ENCODE data around the gene TWF2.

TWF2 gene

DNA sequence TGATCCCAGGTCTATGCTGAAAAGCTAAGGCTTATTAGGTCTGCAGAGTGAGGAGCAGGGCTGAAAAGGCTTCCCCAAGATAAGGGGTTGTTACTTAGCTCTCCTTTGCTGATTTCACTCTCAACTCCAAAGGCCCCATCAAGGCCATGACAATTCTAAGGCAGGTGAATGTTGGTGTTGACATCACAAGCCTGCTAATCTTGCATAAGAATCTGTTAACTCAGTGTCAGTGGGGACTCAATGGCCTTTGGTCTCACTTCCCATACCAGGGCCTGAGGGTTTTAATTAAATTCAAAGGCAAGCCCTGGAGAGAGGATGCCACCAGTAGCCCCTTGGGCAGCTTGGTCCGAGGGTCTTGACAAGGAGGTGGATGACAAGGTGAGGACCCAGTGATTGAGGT is 50.4 kb downstream of the TWF2 start:
- TF ChIP-seq, protein P1, sequence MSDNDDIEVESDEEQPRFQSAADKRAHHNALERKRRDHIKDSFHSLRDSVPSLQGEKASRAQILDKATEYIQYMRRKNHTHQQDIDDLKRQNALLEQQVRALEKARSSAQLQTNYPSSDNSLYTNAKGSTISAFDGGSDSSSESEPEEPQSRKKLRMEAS (IDR thresholded peaks at IDR 0.05) = no peak
- TF ChIP-seq NFIC (IDR thresholded peaks at IDR 0.05) (no peak), TEAD4 (IDR thresholded peaks at IDR 0.05) (no peak), EP300 (IDR thresholded peaks at IDR 0.05; ENCODE audit: borderline replicate concordance) (no peak), RAD21 (IDR thresholded peaks at IDR 0.05; ENCODE audit: low read depth) (no peak), EGR1 (IDR thresholded peaks at IDR 0.05) (no peak), YY1 (IDR thresholded peaks at IDR 0.05; ENCODE audit: low read depth) (no peak), ZBTB7A (IDR thresholded peaks at IDR 0.05; ENCODE audit: low read depth) (no peak), TAF1 (IDR thresholded peaks at IDR 0.05; ENCODE audit: low read depth) (no peak), CREB1 (IDR thresholded peaks at IDR 0.05; ENCODE audit: low read depth) (no peak), TCF12 (IDR thresholded peaks at IDR 0.05; ENCODE audit: low read depth) (no peak), FOXM1 (IDR thresholded peaks at IDR 0.05; ENCODE audit: borderline replicate concordance, low read depth) (no peak), CEBPB (IDR thresholded peaks at IDR 0.05) (no peak)
- TF ChIP-seq, protein P2, sequence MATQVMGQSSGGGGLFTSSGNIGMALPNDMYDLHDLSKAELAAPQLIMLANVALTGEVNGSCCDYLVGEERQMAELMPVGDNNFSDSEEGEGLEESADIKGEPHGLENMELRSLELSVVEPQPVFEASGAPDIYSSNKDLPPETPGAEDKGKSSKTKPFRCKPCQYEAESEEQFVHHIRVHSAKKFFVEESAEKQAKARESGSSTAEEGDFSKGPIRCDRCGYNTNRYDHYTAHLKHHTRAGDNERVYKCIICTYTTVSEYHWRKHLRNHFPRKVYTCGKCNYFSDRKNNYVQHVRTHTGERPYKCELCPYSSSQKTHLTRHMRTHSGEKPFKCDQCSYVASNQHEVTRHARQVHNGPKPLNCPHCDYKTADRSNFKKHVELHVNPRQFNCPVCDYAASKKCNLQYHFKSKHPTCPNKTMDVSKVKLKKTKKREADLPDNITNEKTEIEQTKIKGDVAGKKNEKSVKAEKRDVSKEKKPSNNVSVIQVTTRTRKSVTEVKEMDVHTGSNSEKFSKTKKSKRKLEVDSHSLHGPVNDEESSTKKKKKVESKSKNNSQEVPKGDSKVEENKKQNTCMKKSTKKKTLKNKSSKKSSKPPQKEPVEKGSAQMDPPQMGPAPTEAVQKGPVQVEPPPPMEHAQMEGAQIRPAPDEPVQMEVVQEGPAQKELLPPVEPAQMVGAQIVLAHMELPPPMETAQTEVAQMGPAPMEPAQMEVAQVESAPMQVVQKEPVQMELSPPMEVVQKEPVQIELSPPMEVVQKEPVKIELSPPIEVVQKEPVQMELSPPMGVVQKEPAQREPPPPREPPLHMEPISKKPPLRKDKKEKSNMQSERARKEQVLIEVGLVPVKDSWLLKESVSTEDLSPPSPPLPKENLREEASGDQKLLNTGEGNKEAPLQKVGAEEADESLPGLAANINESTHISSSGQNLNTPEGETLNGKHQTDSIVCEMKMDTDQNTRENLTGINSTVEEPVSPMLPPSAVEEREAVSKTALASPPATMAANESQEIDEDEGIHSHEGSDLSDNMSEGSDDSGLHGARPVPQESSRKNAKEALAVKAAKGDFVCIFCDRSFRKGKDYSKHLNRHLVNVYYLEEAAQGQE (IDR thresholded peaks at IDR 0.05; ENCODE audit: low read depth) = no peak
- TF ChIP-seq, protein P3, sequence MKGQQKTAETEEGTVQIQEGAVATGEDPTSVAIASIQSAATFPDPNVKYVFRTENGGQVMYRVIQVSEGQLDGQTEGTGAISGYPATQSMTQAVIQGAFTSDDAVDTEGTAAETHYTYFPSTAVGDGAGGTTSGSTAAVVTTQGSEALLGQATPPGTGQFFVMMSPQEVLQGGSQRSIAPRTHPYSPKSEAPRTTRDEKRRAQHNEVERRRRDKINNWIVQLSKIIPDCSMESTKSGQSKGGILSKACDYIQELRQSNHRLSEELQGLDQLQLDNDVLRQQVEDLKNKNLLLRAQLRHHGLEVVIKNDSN (IDR thresholded peaks at IDR 0.05) = no peak

DNA sequence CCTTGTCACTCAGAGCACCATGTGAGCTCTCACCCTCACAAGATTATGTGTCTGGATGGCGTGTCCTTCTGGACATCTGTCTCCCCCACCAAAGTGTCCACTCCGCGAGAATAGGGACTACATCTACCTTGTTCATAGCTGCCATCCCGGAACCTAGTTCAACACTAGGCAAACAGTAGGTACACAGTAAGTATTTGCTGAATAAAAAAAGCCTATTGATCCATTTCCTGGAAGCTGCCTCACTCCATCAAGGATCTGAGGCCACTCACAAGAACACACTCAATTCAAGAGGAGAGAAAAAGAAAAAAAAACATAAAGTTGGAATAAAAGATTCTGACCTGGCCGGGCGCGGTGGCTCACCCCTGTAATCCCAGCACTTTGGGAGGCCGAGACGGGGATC is 52.2 kb downstream of the TWF2 start:
- TF ChIP-seq, protein P2 (IDR thresholded peaks at IDR 0.05; ENCODE audit: low read depth) = no peak
- TF ChIP-seq EGR1 (IDR thresholded peaks at IDR 0.05) = no peak
- TF ChIP-seq ZBTB7A (IDR thresholded peaks at IDR 0.05; ENCODE audit: low read depth) = no peak
- no peak for TF ChIP-seq RAD21 (IDR thresholded peaks at IDR 0.05; ENCODE audit: low read depth)
- TF ChIP-seq, protein P3 (IDR thresholded peaks at IDR 0.05) = no peak

DNA sequence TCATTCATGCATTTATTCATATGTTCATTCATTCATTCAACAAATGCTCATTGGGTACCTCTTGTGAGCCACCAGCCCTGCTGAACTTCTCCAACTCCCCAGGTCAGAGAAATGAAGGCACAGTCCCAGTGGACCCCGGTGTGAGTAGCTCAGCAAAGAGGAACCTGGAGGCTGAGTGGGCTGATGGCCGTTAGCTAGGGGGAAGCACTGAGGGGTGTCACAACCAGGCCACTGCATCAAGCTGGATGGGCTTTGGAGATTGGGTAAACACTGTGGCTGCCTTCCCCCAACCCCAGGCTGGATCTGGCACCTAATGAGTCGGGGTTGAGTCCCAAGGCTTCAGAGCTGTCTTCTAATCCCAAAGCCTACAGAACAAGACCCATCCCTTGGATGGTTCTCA is 53.1 kb downstream of the TWF2 start:
- TF ChIP-seq, protein P3 (IDR thresholded peaks at IDR 0.05) = no peak
- TF ChIP-seq CREB1 (IDR thresholded peaks at IDR 0.05; ENCODE audit: low read depth) = no peak
- TF ChIP-seq ZBTB7A (IDR thresholded peaks at IDR 0.05; ENCODE audit: low read depth) = no peak
- TF ChIP-seq FOXM1 (IDR thresholded peaks at IDR 0.05; ENCODE audit: borderline replicate concordance, low read depth) = no peak
- TF ChIP-seq YY1 (IDR thresholded peaks at IDR 0.05; ENCODE audit: low read depth) = no peak
- no peak for TF ChIP-seq EP300 (IDR thresholded peaks at IDR 0.05; ENCODE audit: borderline replicate concordance)
- TF ChIP-seq, protein P2 (IDR thresholded peaks at IDR 0.05; ENCODE audit: low read depth) = no peak
- TF ChIP-seq CEBPB (IDR thresholded peaks at IDR 0.05) = no peak
- no peak for TF ChIP-seq NFIC (IDR thresholded peaks at IDR 0.05)
- no peak for TF ChIP-seq TCF12 (IDR thresholded peaks at IDR 0.05; ENCODE audit: low read depth)
- TF ChIP-seq, protein P1 (IDR thresholded peaks at IDR 0.05) = no peak
- TF ChIP-seq TAF1 (IDR thresholded peaks at IDR 0.05; ENCODE audit: low read depth) = no peak
- TF ChIP-seq TEAD4 (IDR thresholded peaks at IDR 0.05) = no peak
- TF ChIP-seq EGR1 (IDR thresholded peaks at IDR 0.05) = no peak
- TF ChIP-seq RAD21 (IDR thresholded peaks at IDR 0.05; ENCODE audit: low read depth) = no peak

DNA sequence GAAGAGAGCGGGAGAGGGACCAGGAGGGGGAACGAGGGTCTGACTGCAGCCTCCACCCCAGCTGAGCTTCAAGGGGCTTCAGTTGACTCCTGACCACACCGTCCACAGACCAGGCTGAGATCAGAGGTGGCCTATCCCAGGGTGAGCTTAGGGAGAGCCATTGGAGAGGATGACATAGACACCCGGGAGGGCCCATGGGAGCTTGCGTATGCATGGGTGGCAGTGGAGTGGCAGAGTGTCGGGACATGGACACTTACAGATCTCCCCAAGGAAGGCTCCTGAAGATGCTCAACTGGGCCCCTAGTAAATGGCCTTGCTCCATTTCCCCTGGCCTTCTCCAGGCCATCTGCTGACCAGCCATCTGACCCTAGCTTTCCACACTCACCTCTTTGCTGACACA is 53.6 kb downstream of the TWF2 start:
- TF ChIP-seq, protein P3 (IDR thresholded peaks at IDR 0.05) = no peak
- TF ChIP-seq NFIC (IDR thresholded peaks at IDR 0.05) (no peak), TEAD4 (IDR thresholded peaks at IDR 0.05) (no peak), YY1 (IDR thresholded peaks at IDR 0.05; ENCODE audit: low read depth) (no peak), ZBTB7A (IDR thresholded peaks at IDR 0.05; ENCODE audit: low read depth) (no peak)
- TF ChIP-seq, protein P2 (IDR thresholded peaks at IDR 0.05; ENCODE audit: low read depth) = no peak
